ACHN (cell line): Measurements from ENCODE around the gene IQSEC1.
A peak's percentile ranks its signal among the peaks of the same experiment; 100 is the strongest.

Source experiments
- DNase-seq: peaks from one replicate; pipeline ENCODE4 v3.0.0-alpha.2; 2015
- in situ Hi-C: cut with HindIII; loops from 2 replicates; pipeline ENCODE4 v1.10.0; 2017; ENCODE audit warnings: low sequenced_read_pairs, low pct_ligation_motif_present, low pct_unique_long_range_greater_than_20kb

The IQSEC1 gene

DNA sequence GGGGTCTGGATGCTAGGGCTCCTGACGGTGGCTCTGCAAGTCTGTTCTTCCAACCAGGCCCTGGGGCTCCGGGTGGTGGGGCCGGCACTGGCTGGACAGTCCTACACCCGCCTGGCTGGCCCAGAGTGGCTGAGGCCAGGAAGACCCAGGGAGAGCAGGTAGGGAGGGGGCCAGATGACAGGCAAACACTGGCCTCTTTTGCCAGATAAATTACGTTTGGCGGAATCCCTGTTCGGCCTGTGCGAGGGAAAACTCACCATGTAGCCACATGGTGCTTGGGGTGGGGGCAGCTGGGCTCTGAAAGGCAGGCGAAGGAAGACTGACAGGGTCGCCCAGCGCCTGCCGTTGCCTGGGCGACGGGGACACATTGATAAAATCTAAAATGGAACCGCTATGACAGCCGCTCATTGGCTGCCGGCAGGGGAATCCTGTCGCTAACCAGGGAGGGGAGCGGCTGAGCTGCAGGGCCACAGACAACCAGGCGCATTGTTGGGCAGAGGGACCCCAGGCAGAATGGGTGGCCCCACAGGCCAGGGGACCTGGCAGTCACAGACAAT is 30.4 kb downstream of the IQSEC1 start:
- in situ Hi-C loops, result no loop called here

DNA sequence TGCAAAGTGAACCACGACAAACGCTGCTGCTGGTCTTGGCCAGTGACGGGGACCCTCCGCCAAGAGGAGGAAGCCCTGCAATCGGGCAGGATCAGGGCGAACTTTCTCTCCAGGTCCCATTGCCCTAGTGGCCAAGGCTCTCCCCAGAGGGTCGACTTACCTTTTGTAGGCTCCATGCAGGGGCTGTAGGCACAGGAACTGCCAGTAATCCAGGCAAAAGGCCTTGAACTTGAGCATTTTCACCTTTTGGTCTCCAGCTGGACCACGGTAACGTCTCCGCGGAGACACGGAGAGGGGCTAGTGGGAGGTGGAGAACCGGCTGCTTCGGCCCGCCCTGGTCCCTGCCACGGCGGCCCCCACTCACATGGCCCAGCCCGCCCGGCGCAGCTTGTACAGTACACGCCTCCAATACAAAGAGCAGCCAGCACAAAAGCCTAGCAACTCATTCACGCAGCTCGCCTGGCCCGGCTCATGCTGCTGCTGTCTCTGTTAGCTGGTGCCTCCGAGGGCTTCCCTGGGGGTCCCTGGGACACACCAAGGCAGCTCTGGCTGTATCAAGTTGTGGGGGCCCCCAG is 31.0 kb downstream of the IQSEC1 start:
- in situ Hi-C loops, result no loop called here
- DNase-seq, result no peak

More for the DNA sequence above, 30.4 kb downstream of the IQSEC1 start:
- DNase-seq, result no peak

DNA sequence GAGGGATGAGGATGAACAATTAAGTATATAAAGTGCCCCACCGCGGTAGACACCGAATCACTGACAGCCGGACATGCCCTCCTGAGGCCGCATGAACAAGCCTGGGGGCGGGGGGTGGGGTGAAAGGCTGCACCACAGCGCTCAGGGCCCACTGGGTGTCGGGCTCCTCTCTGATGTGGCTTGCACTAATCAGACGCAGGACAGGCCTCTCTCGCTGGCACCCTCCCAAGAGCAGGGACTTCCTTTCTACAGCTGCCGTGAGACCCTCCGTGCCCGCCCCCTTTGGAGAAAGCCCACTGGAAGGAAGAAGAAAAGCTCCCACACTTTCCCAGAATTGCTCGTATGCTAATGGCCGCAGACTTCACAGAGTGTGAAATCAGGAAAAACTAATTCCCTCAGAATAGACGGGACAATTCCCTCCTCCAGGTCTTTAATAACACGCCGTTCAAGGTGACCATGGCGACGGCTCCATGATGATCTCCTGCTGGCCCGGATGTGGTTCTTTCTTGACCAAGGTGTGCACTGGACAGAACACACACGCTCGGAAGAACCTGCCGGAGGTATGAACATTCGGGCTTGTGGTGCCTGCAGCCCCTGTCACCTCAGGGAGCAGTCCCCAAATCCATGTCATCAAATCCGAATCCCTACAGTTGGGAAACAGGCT is 32.0 kb downstream of the IQSEC1 start:
- in situ Hi-C loops, result no loop called here
- DNase-seq, result no peak

- in situ Hi-C loops, result no loop called here
These were observed 32.7 kb downstream of the IQSEC1 start for GRCh38 chr3:13040361-13041074.

GRCh38 chr3:13039213-13039896 is 33.9 kb downstream of the IQSEC1 start:
- in situ Hi-C loops, result no loop called here
- no peak for DNase-seq

More at GRCh38 chr3:13040361-13041074, 32.7 kb downstream of the IQSEC1 start:
- DNase-seq, result no peak

DNA sequence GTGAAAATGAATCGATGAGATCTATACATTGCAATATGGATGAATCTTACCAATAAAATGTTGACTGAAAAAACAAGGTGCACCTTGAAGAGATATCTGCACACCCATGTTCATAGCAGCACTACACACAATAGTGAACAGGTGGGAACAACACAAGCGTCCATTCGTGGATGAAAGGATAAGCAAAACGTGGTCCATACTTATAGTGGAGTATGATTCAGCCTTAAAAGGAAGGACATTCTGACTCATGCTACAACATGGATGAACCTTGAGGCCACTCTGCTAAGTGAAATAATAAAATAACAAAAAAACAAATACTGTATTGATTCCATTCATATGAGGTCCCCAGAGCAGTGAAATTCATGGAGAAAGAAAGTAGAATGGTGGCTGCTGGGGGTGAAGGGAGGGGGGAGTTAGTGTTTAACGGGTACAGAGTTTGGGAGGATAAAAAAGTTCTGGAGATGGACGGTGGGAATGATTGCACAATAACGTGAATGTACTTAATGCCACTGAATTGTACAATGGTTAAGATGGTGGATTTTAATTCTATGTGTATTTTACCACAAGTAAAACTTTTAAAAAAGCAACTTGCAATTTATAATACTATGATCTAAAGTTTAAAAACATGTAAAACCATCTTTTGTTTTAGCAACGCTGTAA is 35.6 kb downstream of the IQSEC1 start:
- DNase-seq, result no peak
- in situ Hi-C loops, result no loop called here

- DNase-seq, result no peak
- in situ Hi-C loops, result no loop called here
These were observed 38.4 kb downstream of the IQSEC1 start for GRCh38 chr3:13034861-13035260.

- DNase-seq, result no peak
- in situ Hi-C loops, result no loop called here
These were observed 39.0 kb downstream of the IQSEC1 start for GRCh38 chr3:13034109-13034800.

- no peak for DNase-seq
- in situ Hi-C loops, result no loop called here
These were observed 41.0 kb downstream of the IQSEC1 start for GRCh38 chr3:13032206-13032605.

DNA sequence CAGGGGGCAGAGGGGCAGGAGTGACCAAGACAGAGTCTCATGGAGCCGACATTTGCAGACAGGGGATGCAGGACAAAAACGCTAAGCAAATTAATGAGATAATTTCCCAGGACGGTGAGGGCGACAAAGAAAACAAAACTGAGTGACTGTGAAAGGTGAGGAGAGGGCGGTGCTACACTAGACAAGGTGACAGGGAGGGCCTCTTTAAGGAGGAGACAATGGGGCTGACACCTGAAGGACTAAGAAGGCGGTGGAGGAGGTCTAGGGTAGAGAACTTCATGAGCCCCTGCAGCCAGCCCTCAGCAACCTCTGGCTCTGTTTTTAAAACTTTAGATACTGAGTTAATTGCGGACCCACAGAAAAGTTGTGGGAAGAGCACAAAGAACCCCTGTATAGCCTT is 41.6 kb downstream of the IQSEC1 start:
- no peak for DNase-seq
- in situ Hi-C loops, result no loop called here

DNA sequence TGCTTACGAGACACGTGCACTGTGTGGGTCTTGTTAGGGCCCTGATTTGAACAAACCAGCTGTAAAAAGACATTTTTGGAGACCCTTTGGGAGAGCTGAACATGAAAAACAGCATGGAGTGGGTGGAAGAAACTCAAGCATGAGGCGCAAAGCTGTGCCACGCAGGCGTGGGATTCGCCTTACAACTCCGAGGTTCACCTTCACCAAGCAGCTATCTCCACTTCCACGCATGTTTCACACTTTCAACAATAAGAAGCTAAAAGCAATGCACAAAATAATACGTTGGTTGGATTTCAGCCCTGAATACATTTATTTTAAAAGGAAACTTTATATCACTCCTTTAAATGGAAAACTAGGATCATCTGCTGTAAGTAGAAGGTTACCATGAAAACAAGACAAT is 42.5 kb downstream of the IQSEC1 start:
- no peak for DNase-seq
- in situ Hi-C loops, result no loop called here

GRCh38 chr3:13028010-13028821 is 45.0 kb downstream of the IQSEC1 start:
- in situ Hi-C loops, result no loop called here
- DNase-seq, result no peak

GRCh38 chr3:13027154-13027553 is 46.1 kb downstream of the IQSEC1 start:
- in situ Hi-C loops, result no loop called here
- no peak for DNase-seq

GRCh38 chr3:13026534-13026933 is 46.7 kb downstream of the IQSEC1 start:
- no peak for DNase-seq
- in situ Hi-C loops, result no loop called here

GRCh38 chr3:13025778-13026518 is 47.3 kb downstream of the IQSEC1 start:
- DNase-seq, result no peak
- in situ Hi-C loops, result no loop called here

DNA sequence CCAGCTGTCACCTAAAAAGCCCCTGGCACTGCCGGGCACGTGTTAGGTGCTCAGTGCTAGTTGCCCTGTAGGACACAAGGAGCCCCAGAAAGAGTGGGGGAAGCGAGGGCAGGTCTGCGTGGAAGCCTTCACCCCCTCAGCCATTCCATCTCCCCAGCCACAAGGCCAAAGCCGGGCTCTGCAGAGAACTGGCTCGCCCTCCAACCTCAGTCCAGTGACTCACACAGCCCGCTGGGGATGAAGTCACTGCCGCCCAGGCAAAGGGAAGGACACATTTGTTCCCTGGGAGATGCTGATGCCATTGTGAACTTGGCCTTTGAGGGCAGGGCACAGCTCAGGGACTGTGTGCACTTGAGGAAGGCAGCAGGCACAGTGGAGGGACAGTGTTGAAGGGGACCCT is 48.1 kb downstream of the IQSEC1 start:
- in situ Hi-C loops, result no loop called here
- peak; percentile 67 for DNase-seq

- DNase-seq, result no peak
- in situ Hi-C loops, result no loop called here
These were observed 48.5 kb downstream of the IQSEC1 start for GRCh38 chr3:13024765-13025065.
